Immature natural killer cell (primary cell): ENCODE data around the gene C7orf57. TPM values are rescaled to one million over a fixed set of nuclear protein-coding genes. Genes with fewer than 3 reads are reported as not detected.
"Not testable (repeated sequence)": the region's sequence is repeated elsewhere in the genome, so short reads cannot be mapped to it uniquely, and the experiment has no call there.

ENCODE experiments used
- DNase-seq, 3 donors: peaks; one replicate each; pipeline ENCODE4 v3.0.0; 2022; ENCODE audit warnings: mixed read lengths in 1 of 3
- H3K27ac Mint-ChIP-seq, 6 donors: one replicate each; pipeline ENCODE4 v1.8.0; 2020; ENCODE audit warnings: mixed read lengths in 6 of 6, mild to moderate bottlenecking in 5 of 6, inconsistent platforms in 4 of 6, moderate library complexity in 3 of 6
- H3K27me3 Mint-ChIP-seq, 3 donors: one replicate each; pipeline ENCODE4 v1.8.0; 2020 to 2021; ENCODE audit warnings: low read depth in 3 of 3, mild to moderate bottlenecking in 3 of 3, mixed read lengths in 3 of 3, moderate library complexity in 3 of 3, inconsistent platforms in 1 of 3
- H3K36me3 Mint-ChIP-seq, 3 donors: one replicate each; pipeline ENCODE4 v1.8.0; 2020; ENCODE audit warnings: mixed read lengths in 3 of 3, inconsistent platforms in 2 of 3, mild to moderate bottlenecking in 2 of 3
- H3K4me1 Mint-ChIP-seq, 2 donors: one replicate each; pipeline ENCODE4 v1.8.0; 2020; ENCODE audit warnings: inconsistent platforms in 2 of 2, mild to moderate bottlenecking in 2 of 2, mixed read lengths in 2 of 2, moderate library complexity in 1 of 2
- H3K4me3 Mint-ChIP-seq, 5 donors: one replicate each; pipeline ENCODE4 v1.8.0; 2020; ENCODE audit warnings: mild to moderate bottlenecking in 5 of 5, mixed read lengths in 5 of 5, inconsistent platforms in 3 of 5, moderate library complexity in 3 of 5
- H3K9me3 Mint-ChIP-seq, 6 donors: one replicate each; pipeline ENCODE4 v1.8.0; 2020; ENCODE audit warnings: mild to moderate bottlenecking in 6 of 6, mixed read lengths in 6 of 6, inconsistent platforms in 4 of 6, moderate library complexity in 3 of 6
- polyA plus RNA-seq, 3 donors: library from polyadenylated mRNA; unstranded; fragments of 300-500 nt; fragmentation: Illumina TruSeq; gene quantifications; one replicate each; pipeline ENCODE4 v1.2.3, GENCODE V29; 2021

The C7orf57 gene
- polyA plus RNA-seq, 3 donors from 2014 or later, result 0.11 to 0.31 TPM; not detected in 1

DNA sequence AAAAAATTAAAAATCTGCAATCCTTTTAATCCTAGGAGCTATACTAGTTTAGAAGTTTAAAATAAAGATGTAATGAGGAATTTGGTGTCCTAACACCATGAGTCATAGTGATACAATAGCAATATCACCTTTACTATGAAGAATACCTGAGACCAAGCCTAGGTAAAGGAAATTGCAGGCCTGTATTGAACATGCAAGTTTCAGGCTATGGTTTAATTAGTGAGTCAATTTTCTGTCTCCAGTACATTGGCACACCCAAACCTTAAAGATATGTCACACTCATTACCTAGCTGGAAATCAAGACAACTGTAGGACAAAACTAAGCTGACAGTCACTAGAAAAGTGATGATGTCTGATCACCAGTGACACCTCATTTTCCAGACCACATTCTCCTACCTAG, 47.0 kb downstream of the C7orf57 start:
- peaks cover 7 to 13% (median 11%) of the 10 kb centered on the region in 3 donors for H3K27me3 Mint-ChIP-seq
- H3K27ac Mint-ChIP-seq, DNase-seq, H3K36me3 Mint-ChIP-seq, H3K9me3 Mint-ChIP-seq: not testable (repeated sequence)
- H3K4me3 Mint-ChIP-seq, result peak overlapping the region in 1 of 5 donors; percentile 41
- peaks cover 43 to 49% of the 10 kb centered on the region in 2 donors for H3K4me1 Mint-ChIP-seq

DNA sequence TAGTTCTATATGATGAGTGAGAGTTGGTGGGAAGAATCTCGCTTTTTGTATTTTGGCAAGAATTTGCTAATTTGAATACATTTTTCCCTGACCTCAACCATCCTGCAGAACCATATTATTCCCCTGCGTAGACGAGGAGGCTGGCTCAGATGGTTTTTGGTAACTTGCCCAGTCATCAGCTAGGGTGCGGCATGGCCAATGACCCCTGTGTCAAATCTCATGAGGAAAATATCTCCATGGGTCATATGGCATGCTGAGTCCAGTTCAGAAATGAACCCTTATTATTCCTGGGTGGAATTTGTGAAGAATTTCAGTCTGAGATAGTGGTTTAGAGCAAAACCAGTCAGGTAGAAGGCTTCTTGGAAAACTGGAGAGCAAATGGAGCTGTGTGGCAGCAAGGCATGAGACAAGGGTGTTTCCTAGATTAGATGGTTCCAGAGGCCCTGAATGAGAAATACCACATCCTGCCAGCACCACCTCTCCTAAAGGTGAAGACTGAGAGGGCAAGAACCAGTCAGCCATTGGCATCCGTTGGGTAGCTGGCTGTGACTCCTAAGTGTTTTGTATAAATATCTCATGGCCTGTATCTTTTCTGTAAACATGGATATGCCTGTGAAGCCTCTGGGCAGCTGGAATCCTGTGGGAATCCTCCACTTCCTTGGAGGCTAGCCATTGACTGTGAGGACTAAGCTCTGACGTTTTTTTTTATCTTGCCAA, 47.9 kb downstream of the C7orf57 start:
- Mint-ChIP-seq H3K27ac (peak overlapping the region in 5 of 6 donors; percentile 43 to 80 (median 69)), H3K36me3 (peaks cover 0 to 4% (median 0%) of the 10 kb centered on the region in 3 donors)
- DNase-seq, result no peak

GRCh38 chr7:48084727-48085432, 49.5 kb downstream of the C7orf57 start:
- peak; percentile 88 to 92 (median 91) for DNase-seq
- Mint-ChIP-seq H3K36me3 (no peaks in the 10 kb centered on the region), H3K9me3 (no peaks in the 10 kb centered on the region), H3K27ac (peak overlapping the region; percentile 95 to 98 (median 97)), H3K4me3 (peak overlapping the region; percentile 66 to 89 (median 85)), H3K27me3 (peaks cover 11 to 28% (median 24%) of the 10 kb centered on the region in 3 donors), H3K4me1 (peaks cover 52 to 56% of the 10 kb centered on the region in 2 donors)

More for the DNA sequence above, 47.9 kb downstream of the C7orf57 start:
- H3K4me3 Mint-ChIP-seq, result peak overlapping the region; percentile 15 to 51 (median 46)
- H3K4me1 Mint-ChIP-seq, result peaks cover 50 to 52% of the 10 kb centered on the region in 2 donors
- peaks cover 7 to 19% (median 16%) of the 10 kb centered on the region in 3 donors for H3K27me3 Mint-ChIP-seq
- H3K9me3 Mint-ChIP-seq, result no peaks in the 10 kb centered on the region

DNA sequence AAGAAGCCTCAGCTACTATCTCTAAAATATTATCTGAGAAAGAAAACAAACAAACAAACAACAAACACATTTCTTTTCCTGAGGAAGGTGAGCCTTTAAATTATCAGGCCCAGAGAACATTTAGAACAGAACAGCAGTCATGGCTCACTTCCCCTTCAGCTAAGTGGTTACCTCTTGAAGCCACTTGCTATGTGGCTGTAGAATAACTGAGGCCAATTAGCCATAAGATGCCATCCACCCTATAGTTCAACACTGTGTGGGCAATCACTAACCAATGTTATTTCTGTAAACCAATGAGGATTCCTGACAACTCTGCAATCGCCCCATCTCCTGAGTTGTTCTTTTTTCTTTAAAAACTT, 50.1 kb downstream of the C7orf57 start:
- Mint-ChIP-seq H3K36me3 (peaks cover 1 to 3% (median 1%) of the 10 kb centered on the region in 3 donors), H3K27ac (peak overlapping the region; percentile 95 to 98 (median 97)), H3K9me3 (no peaks in the 10 kb centered on the region), H3K4me1 (peaks cover 56 to 61% of the 10 kb centered on the region in 2 donors), H3K27me3 (peaks cover 11 to 31% (median 24%) of the 10 kb centered on the region in 3 donors), H3K4me3 (peak overlapping the region; percentile 66 to 89 (median 85))
- DNase-seq, result no peak

DNA sequence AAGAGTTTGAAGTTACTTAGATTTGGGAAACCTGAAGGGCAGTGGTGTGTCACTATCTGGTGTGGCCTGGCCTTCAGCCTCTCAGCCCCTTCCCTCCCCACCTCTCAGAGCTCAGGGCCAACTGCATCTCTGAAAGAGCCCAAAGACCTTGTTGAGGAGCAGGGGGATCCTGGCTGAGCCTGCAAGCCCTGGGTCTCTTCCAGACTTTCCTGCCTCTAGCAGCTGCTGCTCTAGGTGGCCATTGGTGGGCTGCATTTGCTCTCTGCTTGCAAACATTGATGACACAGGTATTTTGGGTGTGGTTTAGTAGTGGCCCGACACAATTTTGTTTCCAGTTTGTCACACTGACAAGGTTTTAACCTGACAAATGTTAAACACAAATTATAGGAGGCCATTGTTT, 50.6 kb downstream of the C7orf57 start:
- peak overlapping the region; percentile 95 to 98 (median 97) for H3K27ac Mint-ChIP-seq
- DNase-seq, result no peak
- H3K4me3 Mint-ChIP-seq, result peak overlapping the region in 4 of 5 donors; percentile 85 to 89 (median 86)
- H3K9me3 Mint-ChIP-seq, result no peaks in the 10 kb centered on the region
- peaks cover 5 to 8% (median 7%) of the 10 kb centered on the region in 3 donors for H3K36me3 Mint-ChIP-seq
- H3K27me3 Mint-ChIP-seq, result peaks cover 11 to 33% (median 24%) of the 10 kb centered on the region in 3 donors
- peaks cover 62 to 67% of the 10 kb centered on the region in 2 donors for H3K4me1 Mint-ChIP-seq

DNA sequence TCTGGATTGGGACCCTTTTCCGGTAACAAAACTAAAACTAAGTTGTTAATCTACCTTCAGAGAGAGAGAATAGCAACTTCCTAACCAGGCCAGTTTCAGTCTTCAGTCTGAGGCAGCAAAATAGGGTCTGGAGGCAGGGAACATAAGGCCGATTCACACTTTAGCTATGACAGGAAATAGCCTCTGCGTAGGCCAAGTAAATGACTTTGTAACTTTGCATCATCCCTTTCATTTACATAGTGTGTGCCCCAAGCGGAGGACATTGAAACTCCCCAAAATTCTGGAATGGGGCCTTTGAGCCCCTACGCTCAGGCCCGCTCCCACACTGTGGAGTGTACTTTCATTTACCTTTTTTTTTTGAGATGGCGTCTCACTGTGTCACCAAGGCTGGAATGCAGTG, 52.0 kb downstream of the C7orf57 start:
- Mint-ChIP-seq H3K4me1 (peaks cover 75 to 81% of the 10 kb centered on the region in 2 donors), H3K4me3 (peak overlapping the region; percentile 73 to 89 (median 85)), H3K36me3 (peaks cover 5 to 21% (median 11%) of the 10 kb centered on the region in 3 donors), H3K27me3 (peaks cover 13 to 35% (median 24%) of the 10 kb centered on the region in 3 donors), H3K9me3 (no peaks in the 10 kb centered on the region), H3K27ac (peak overlapping the region; percentile 95 to 98 (median 97))
- peak; percentile 73 to 78 (median 74) for DNase-seq

DNA sequence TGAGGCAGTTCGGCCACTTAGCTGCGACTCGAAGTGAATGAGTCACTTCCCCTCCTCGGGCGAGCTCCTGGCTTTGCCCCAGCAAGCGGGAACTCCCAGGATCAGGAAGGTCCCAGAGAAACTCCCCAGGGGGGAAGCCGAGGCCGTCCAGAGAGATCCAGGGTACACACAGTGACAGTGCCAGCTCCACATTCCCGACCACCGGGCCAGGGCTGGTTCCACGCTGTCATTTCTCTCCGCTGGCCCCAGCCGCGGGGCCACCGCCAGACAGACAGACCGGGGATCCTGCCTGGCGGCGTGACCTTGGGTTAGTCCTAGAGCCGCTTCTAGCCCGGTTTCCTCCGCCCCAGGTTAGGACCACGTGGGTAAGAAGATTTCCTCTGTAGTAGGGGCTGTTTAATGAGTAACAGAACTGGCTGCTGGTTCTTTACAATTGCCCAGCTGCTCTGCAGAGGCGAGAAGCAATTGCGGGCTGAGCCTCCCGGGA, 53.3 kb downstream of the C7orf57 start:
- Mint-ChIP-seq H3K9me3 (no peaks in the 10 kb centered on the region), H3K4me3 (peak overlapping the region; percentile 84 to 96 (median 89)), H3K36me3 (peaks cover 5 to 32% (median 16%) of the 10 kb centered on the region in 3 donors), H3K4me1 (peaks cover 75 to 85% of the 10 kb centered on the region in 2 donors), H3K27me3 (peaks cover 13 to 35% (median 24%) of the 10 kb centered on the region in 3 donors), H3K27ac (peak overlapping the region; percentile 94 to 97 (median 96))
- peak; percentile 89 to 95 (median 92) for DNase-seq

DNA sequence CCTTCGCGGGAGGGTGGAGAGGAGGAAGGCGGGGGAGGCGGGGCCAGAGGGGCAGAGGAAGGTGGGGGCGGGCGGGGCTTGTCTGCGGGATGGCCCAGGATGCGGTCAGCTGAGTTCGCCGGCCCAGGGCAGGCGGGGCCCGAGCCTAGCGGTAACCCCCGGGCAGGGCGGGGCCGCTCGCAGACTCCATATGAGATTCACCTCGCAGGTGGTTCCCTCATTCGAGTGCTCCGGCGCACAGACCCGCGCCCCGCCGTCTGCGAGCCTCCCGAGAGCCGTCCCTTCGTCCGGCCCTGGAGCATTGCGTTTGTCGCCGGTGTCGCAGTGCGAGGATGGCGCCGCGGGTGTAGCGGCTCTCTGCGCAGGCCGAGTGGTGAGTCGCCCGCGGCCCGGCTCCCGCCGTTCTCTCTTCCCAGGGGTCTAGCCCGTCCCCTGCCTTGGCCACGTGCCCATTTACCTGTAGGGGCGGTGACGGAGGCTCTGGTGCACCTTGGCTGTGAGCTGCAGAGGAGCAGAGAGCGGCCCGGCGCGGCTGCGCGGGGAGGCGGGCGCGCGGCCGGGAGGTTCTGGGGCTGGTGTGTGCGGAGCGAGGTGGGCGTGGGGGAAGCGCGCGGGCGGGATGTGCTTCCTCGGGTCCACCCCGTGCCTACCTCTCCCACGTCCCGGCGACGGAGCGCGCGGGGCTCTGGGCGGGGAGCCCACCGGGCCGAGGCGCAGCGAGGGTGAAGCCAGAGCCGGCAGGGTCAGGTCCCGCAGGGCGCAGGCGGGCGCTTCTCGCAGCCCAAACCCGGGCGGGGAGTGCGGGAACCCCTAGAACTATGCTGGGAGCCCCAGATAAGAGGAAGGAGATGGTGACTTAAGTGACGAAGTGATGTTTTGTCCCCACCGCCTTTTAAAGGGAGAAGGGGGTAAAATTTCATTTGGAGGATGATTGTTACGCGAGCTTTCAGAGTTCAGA, 54.0 kb downstream of the C7orf57 start, which contains the start of gene UPP1:
TSS of gene UPP1 (plus strand) at position 220 of the 958 bp plus-strand sequence. CDS start 5,519 bp downstream, outside the sequence.
- DNase-seq, result peak in 2 of 3 donors; percentile 51 to 56
- H3K4me1 Mint-ChIP-seq, result peaks cover 77 to 85% of the 10 kb centered on the region in 2 donors
- peak within 1 kb of the TSS; percentile 94 to 97 (median 96) for H3K27ac Mint-ChIP-seq
- H3K36me3 Mint-ChIP-seq, result peaks cover 5 to 36% (median 17%) of the 10 kb centered on the region in 3 donors
- H3K27me3 Mint-ChIP-seq, result peaks cover 13 to 35% (median 24%) of the 10 kb centered on the region in 3 donors
- H3K9me3 Mint-ChIP-seq, result no peaks in the 10 kb centered on the region
- peak within 1 kb of the TSS; percentile 84 to 96 (median 89) for H3K4me3 Mint-ChIP-seq

GRCh38 chr7:48090095-48090805, 54.9 kb downstream of the C7orf57 start:
- H3K36me3 Mint-ChIP-seq, result peaks cover 14 to 45% (median 23%) of the 10 kb centered on the region in 3 donors
- H3K4me3 Mint-ChIP-seq, result peak overlapping the region; percentile 84 to 96 (median 89)
- H3K27ac Mint-ChIP-seq, result peak overlapping the region; percentile 75 to 96 (median 88)
- no peaks in the 10 kb centered on the region for H3K9me3 Mint-ChIP-seq
- H3K4me1 Mint-ChIP-seq, result peaks cover 77 to 85% of the 10 kb centered on the region in 2 donors
- H3K27me3 Mint-ChIP-seq, result peaks cover 7 to 30% (median 18%) of the 10 kb centered on the region in 3 donors
- DNase-seq, result no peak

GRCh38 chr7:48091506-48092433, 56.4 kb downstream of the C7orf57 start:
- Mint-ChIP-seq H3K27me3 (peaks cover 6 to 28% (median 17%) of the 10 kb centered on the region in 3 donors), H3K9me3 (no peaks in the 10 kb centered on the region), H3K4me3 (peak overlapping the region; percentile 48 to 96 (median 86)), H3K36me3 (peaks cover 21 to 56% (median 30%) of the 10 kb centered on the region in 3 donors), H3K4me1 (peaks cover 77 to 85% of the 10 kb centered on the region in 2 donors), H3K27ac (peak overlapping the region; percentile 75 to 96 (median 85))
- DNase-seq, result no peak

DNA sequence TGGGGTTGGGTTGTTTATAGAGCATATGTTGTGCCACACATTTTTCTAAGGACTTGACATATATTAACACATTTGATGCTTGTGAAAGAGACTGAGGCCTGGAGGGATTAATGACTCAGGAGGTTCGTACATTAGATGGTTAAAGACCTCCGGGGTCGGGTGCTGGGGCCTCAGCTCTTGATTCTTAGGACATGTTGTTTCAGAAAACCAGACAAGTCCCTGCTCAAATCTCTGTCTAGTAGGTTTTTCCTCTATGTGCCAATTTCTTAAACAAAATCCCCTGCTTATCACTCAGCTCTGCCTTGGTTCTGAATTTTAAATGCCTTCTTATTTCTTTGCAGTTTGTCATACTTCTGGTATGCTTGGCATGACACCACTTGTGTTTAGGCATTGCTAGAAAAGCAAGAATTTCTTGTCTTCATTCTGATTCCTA, 59.5 kb downstream of the C7orf57 start:
- Mint-ChIP-seq H3K9me3 (no peaks in the 10 kb centered on the region), H3K27ac (peak overlapping the region; percentile 76 to 95 (median 87)), H3K4me3 (peak overlapping the region in 1 of 5 donors; percentile 27), H3K27me3 (peaks cover 0 to 8% (median 2%) of the 10 kb centered on the region in 3 donors), H3K36me3 (peaks cover 25 to 68% (median 30%) of the 10 kb centered on the region in 3 donors), H3K4me1 (peaks cover 96 to 99% of the 10 kb centered on the region in 2 donors)
- DNase-seq, result no peak
